GM18519 (cell line): ENCODE results near the gene ALX4.

ENCODE experiments used
- ATAC-seq: cut with Tn5 transposase; IDR thresholded peaks from one replicate; pipeline ENCODE4 v1.9.1; 2021; ENCODE audit warnings: mild to moderate bottlenecking, moderate library complexity; ENCODE audit not compliant: unreplicated experiment, low FRiP score

ALX4 gene

GRCh38 chr11:44309478-44310205, at the start of gene ALX4:
Gene ALX4, minus strand, starts transcription at chr11:44310139. Its CDS starts 77 bp downstream, at chr11:44310062.
- ATAC-seq = no peak

DNA sequence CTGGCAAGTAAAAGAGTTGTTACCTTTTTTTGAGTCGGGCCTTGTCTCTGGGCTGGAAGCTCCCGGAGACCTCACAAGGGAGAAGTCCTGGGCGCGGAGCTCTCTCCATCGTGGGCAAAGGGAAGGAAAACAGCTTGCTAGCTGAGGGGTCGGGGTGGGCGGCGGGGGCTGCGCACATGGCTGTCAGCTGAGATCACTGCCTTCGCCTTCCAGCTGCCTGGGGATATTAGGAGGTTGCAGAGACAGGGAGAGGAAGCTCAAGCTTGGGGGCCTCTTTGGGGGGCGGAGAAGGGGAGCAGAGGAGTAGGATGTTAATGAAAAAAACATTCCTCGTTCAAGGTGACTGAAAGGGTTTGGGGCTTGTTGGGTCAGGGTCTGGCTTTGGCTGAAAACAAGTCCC, 49.2 kb upstream of the ALX4 start:
- no peak for ATAC-seq

GRCh38 chr11:44358713-44359112, 48.8 kb upstream of the ALX4 start:
- ATAC-seq = no peak

- ATAC-seq = no peak
Measured at GRCh38 chr11:44357711-44358110, 47.8 kb upstream of the ALX4 start.

DNA sequence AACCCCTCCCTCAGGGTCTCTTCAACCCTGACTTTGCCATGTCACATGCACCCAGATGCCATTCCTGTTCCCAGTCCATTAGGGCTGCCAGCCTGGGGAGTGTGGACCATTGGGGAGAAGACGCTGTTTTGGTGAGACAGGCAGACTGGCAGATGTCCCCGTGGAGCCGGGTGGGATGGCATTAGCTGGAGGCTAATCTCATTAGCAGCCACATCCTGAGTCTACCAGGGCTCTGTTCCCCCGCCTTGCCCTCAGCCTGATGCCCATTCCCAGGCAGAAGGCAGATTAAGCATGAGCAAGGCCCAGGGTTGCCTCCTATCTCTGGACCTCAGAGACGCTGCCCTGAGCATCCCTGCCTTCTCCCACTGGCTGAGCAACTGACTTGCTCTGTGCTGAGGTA, 46.4 kb upstream of the ALX4 start:
- ATAC-seq = no peak

DNA sequence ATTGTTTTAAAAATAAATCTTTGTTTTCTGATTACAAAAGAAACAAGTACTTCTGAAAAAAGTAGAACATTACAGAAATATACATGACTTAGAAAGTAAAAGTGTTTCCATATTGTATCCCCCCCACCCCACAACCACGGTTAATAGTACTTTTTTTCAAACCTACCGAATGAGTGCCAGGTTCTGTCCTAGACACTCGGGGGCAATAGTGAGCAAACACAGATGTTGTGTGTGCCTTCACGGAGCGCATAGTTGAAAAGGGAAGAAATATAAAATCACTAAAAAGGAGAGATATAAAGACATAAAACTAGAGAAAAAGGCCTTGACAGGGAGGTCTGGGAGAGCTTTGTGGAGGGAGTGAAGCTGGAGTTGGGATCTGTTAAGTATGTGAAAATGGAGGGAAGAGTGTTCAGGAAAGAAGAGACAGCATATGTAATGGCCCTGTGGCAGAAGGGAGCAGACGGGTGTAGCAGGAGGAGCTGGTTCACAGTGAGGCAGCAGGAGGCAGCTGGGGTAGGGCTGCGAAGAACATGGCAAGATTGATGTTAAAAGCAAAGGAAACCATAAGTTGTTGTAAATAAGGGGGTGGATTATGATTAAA, 42.1 kb upstream of the ALX4 start:
- no peak for ATAC-seq

DNA sequence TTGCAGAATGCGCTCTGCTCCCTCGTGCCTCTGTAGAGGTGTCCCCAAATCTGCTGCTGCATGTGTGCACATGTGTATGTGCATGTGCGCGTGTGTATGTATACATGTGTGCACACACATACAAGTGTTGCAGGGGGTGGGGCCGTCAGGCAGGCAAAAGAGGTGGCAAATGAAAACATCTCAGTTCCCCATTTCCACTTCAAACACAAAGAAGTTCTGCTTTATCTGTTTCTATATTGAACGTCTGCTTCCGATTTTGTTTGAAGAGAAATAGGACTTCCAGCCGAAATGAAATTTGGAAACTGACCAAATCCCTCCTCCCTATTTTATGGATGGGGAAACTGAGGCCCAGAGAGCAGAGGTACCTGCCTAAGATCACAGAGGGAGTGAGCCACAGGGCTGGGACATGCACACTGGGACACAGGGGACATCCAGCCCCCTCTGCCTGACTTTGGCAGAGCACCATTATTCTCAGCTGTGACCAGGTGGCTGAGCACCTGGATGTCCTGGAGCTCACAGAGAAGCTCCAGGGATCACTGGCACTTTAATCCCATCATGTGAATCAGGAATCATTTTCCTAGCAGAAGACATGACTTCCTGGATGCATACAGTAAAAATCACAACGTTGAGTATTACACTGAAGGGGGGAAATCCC, 41.2 kb upstream of the ALX4 start:
- ATAC-seq = no peak

GRCh38 chr11:44349328-44349727, 39.4 kb upstream of the ALX4 start:
- no peak for ATAC-seq

DNA sequence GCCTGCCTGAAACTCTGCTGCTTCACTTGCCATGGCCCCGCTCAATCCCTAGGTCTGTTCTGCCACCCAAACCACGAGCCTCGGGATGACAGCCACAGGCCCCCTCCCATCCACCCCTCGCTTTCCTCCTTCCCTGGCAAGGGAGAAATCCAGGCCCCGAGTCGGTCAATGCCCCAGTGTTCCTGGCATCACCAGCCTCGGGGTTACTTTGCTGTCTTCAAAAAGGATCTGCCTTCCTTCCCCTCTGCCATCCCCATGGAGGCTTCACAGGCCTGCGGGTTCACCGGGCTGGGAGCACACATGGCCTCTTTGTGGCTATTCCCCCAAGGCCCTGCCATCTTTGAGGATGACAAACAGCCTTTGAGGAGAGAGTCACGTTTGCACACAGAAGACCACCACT, 38.8 kb upstream of the ALX4 start:
- ATAC-seq = no peak

DNA sequence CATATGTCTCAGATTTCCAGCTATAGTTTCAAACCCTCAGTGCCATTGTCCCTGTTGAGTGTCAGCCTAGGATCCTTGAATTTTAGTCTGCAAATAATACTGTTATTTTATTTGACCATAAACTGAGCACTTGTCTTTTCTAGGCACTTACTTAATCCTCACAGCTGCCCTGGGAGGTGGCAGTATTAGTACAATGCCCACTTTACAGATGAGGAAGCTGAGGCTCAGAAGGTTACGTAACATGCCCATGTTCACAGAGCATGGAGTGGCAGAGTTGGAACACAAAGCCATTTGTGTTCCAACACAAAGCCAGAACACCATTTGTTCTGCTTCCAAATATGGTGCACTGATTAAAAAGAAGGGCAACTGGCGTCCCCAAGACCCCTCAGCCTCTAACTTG, 38.2 kb upstream of the ALX4 start:
- ATAC-seq = no peak

- ATAC-seq = no peak
Measured at GRCh38 chr11:44347538-44347937, 37.6 kb upstream of the ALX4 start.

DNA sequence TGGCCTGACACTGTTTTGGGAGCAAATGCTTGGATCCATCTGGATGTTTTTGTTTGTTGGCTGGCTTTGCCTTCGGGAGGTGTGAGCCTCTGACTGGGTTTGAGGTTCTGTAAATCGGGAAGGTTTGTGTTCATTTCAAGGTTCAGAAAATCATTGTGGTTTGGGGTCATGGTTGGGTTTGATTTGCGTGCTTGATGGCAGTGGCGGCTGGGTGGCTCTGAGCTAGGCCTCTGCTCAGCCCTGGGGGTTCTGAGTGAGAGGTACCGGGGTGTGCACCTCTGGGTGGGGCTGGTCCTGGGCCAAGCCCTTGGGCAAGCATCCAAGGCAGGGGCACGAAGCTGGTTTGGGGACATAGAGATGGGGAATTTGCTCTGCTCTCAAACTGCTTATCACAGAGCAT, 37.0 kb upstream of the ALX4 start:
- no peak for ATAC-seq

GRCh38 chr11:44345781-44346180, 35.8 kb upstream of the ALX4 start:
- no peak for ATAC-seq

GRCh38 chr11:44344921-44345320, 35.0 kb upstream of the ALX4 start:
- no peak for ATAC-seq

DNA sequence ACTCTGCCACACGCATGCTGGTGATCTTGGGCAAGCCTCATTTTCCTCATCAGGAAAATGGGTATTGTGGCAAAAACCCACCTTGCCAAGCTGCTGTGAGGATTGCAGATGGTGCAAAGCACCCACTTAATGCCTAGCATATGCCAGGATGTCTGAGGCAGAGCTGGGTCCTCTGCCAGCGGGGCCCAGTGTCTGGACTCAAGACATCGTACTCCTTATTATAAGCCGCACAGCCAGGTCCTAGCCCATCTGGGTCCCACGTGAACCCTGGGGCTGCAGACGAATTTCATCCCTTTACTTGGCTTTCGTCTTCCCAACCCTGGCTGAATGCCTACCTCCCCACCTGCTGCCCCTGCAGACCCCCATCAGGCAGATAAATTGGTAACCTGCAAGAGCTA, 34.5 kb upstream of the ALX4 start:
- no peak for ATAC-seq

DNA sequence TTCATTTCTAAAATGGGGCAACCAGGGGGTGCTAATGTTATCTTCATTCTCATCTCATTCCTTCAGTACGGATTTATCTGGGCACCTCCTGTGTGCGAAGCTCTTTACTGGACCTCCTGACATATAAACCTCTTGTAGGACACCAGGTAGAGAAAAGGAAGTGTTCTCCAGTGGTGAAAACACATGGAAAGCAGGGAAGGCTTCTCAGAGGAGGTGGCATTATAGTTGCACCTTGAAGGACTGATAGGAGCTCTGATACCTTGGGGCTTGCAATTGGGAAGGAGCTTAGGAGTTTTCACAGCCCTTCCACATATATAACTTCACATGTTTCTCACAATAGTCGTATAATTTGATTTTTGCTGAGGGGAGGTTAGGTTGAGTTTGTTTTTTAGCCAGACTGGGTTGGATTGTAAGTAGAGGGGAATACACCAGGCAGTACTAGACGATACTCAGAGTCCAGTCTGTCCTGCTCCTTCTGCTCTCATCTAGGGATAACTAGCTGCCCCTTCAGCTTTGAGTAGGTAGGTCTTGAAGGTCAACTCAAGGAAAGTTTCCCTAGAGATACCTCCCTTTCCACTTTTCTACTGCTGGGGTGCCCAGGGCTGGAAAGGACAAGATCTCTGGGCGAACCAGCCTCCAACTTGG, 34.0 kb upstream of the ALX4 start:
- no peak for ATAC-seq

DNA sequence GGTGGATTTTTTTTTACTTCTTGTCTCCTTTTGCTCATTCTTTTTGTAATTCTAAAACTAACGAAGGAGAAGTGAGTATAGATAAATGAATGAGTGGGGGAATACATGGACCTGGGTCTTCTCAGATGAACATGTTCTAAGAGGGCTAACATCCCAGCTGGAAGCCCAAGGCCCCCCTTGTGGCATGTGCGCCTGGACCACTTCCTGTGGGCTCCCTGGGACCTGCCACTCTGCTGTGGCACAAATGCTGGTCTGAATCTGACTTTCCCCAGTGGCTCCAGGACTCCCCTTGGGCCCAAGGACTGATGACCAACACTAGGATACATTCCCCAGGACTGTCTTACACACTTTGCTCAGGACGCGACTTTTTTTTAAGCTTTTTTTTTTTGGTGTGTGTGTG, 32.7 kb upstream of the ALX4 start:
- no peak for ATAC-seq

GRCh38 chr11:44340656-44341055, 30.7 kb upstream of the ALX4 start:
- no peak for ATAC-seq

DNA sequence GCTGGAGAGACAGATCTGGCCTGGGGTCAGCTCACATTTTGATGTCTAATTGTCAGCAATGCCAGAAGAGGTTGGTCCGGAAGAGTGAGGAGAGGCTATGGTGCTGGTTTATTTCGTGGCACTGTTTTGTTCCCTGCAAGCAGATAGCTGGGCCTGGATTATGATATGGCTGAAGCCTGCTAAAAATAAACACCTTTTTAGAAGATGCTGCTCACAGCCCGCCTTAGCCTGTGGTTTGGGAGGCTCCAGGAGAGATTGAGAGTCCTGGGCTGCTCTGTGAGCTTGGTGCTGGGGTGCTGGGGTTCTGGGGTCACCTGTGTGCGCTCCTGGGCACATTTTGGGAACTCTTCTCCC, 29.6 kb upstream of the ALX4 start:
- no peak for ATAC-seq

DNA sequence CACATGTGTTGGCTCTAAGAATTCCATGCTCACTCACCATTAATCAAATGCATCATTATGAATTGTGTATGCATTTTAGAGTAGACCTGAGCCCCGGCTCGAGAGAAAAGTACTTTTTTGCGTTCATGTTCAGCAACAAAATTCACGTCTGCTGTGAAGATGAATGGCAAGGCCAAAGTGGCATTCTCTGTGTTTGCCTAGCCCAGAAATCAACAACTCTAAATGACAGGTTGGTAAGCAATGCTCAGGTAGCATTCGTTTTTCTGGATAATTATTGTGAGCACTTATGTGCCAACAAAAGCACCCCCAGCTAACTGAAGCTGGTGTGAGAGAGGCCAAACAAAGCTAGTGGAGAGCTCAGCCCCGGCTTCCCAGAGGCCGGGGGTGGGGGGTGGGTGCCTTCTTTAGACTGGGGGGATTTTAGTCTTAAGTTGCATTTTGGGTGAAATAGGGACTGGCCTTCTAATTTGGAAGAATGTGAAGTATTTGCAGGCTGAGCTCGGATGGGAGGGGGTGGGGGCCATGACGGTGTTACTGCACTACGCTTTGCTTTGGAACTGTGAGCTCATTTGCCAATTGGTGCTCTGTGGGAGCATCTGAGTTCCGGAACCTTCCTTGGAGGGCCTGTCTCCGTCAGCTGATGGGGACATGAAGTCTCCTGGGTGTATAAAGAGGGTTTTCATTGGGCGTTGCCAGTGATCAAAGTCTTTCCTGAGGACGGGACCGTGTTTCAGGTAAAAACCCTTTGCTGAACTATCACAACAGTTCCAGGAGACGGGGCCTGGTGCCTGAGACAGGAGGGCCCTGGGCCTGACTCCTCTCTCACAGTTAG, 29.0 kb upstream of the ALX4 start:
- ATAC-seq = no peak

DNA sequence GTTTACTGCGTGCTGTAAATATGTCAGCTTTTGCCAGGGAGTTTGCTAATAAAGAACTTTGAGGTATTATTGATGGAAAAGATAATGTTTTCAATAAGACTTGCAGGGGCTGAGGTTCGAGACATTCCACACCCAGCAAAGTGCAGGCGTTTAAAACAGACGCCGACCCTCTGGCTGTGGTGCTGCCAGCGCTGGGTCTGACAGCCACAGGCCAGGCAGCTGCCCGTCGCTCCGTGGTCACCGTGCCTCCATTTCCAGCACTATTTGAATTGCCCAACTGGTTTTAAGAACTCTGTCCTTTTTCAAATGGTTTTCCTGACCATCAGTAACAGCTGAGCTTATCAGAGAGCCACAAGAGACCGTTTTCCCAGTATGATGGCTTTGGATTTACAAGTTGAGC, 28.1 kb upstream of the ALX4 start:
- no peak for ATAC-seq
